CD4-positive, CD25-positive, alpha-beta regulatory T cell (primary cell): ENCODE measurements around the gene HSPA1A. TPM values are rescaled to one million over a fixed set of nuclear protein-coding genes. Genes with fewer than 3 reads are reported as not detected.
"Not testable (repeated sequence)": the region's sequence is repeated elsewhere in the genome, so short reads cannot be mapped to it uniquely, and the experiment has no call there.

Experiments
- ATAC-seq, 2 donors: fragments of 150-1000 bp; cut with Tn5 transposase; one replicate each; pipeline ENCODE4 v1.10.0; 2021; ENCODE audit warnings: low read depth in 2 of 2, moderate number of reproducible peaks in 2 of 2, moderate library complexity in 1 of 2
- DNase-seq, 3 donors: peaks; one replicate each; pipeline versions ENCODE4 v3.0.0 to v3.0.0-alpha.2; 2012 to 2022; ENCODE audit warnings: mixed read lengths in 1 of 3
- H3K27ac ChIP-seq: one replicate; pipeline ENCODE4 v1.7.0; 2013; ENCODE audit warnings: mild to moderate bottlenecking, low read length; ENCODE audit not compliant: insufficient read depth, poor library complexity, severe bottlenecking
- H3K27me3 ChIP-seq: one replicate; pipeline ENCODE4 v1.7.0; 2013; ENCODE audit warnings: low read length; ENCODE audit not compliant: control insufficient read depth, insufficient read depth
- H3K36me3 ChIP-seq: one replicate; pipeline ENCODE4 v1.7.0; 2013; ENCODE audit warnings: mild to moderate bottlenecking, low read length, moderate library complexity; ENCODE audit not compliant: control insufficient read depth, insufficient read depth
- H3K4me1 ChIP-seq: 2 replicates; pipeline ENCODE4 v1.7.0; 2013; ENCODE audit warnings: mild to moderate bottlenecking, low read length; ENCODE audit not compliant: insufficient read depth, control insufficient read depth, poor library complexity, severe bottlenecking
- H3K4me3 ChIP-seq: one replicate; pipeline ENCODE4 v1.7.0; 2013; ENCODE audit warnings: low read depth, mild to moderate bottlenecking, low read length, moderate library complexity
- H3K9me3 ChIP-seq, 2 experiments: 1 replicate in 1 of 2; 2 replicates in 1 of 2; pipeline ENCODE4 v1.7.0; 2013; ENCODE audit warnings: low read length in 2 of 2, mild to moderate bottlenecking in 1 of 2, moderate library complexity in 1 of 2; ENCODE audit not compliant: control insufficient read depth in 2 of 2
- H3K27ac Mint-ChIP-seq, 3 donors: one replicate each; pipeline ENCODE4 v1.8.0; 2020 to 2022; ENCODE audit warnings: mild to moderate bottlenecking in 3 of 3, mixed read lengths in 3 of 3, moderate library complexity in 2 of 3
- H3K27me3 Mint-ChIP-seq: one replicate; pipeline ENCODE4 v1.8.0; 2022; ENCODE audit warnings: mild to moderate bottlenecking, mixed read lengths
- H3K36me3 Mint-ChIP-seq: one replicate; pipeline ENCODE4 v1.8.0; 2020; ENCODE audit warnings: mixed read lengths
- H3K4me1 Mint-ChIP-seq, 4 donors: one replicate each; pipeline ENCODE4 v1.8.0; 2020 to 2022; ENCODE audit warnings: mixed read lengths in 4 of 4, mild to moderate bottlenecking in 1 of 4
- H3K4me3 Mint-ChIP-seq, 4 donors: one replicate each; pipeline ENCODE4 v1.8.0; 2020 to 2022; ENCODE audit warnings: mild to moderate bottlenecking in 4 of 4, mixed read lengths in 4 of 4, moderate library complexity in 3 of 4
- H3K9me3 Mint-ChIP-seq, 7 donors: one replicate each; pipeline ENCODE4 v1.8.0; 2020 to 2022; ENCODE audit warnings: mixed read lengths in 7 of 7, mild to moderate bottlenecking in 3 of 7, moderate library complexity in 2 of 7
- polyA plus RNA-seq, 4 donors: library from polyadenylated mRNA; unstranded; fragments of 300-500 nt; fragmentation: Illumina TruSeq; gene quantifications; one replicate each; pipeline ENCODE4 v1.2.3, GENCODE V29; 2021
- total RNA-seq: library from RNA; stranded (reverse); gene quantifications from one replicate; pipeline ENCODE4 v1.2.3, GENCODE V29; 2022

HSPA1A gene
- total and polyA plus RNA-seq, 5 donors from 2014 or later = 30.6 to 93.0 (median 76.5) TPM

GRCh38 chr6:31836474-31837368 lies 21.4 kb downstream of the HSPA1A start:
- peak overlapping the region; percentile 96 to 100 (median 99) for H3K27ac Mint-ChIP-seq
- ATAC-seq = no peak
- Histone ChIP-seq H3K9me3 (no peaks in the 10 kb centered on the region), H3K27ac (peak overlapping the region; percentile 97), H3K36me3 (peaks cover 32% of the 10 kb centered on the region), H3K4me3 (peak overlapping the region; percentile 96), H3K4me1 (peaks cover 40% of the 10 kb centered on the region), H3K27me3 (no peaks in the 10 kb centered on the region)
- H3K4me3 Mint-ChIP-seq = peak overlapping the region; percentile 96 to 100 (median 99)
- peaks cover 0 to 1% (median 0%) of the 10 kb centered on the region in 7 donors for H3K9me3 Mint-ChIP-seq
- DNase-seq = peak in 1 of 3 donors; percentile 50
- peaks cover 24 to 56% (median 33%) of the 10 kb centered on the region in 4 donors for H3K4me1 Mint-ChIP-seq
- H3K36me3 Mint-ChIP-seq = peaks cover 24% of the 10 kb centered on the region
- no peaks in the 10 kb centered on the region for H3K27me3 Mint-ChIP-seq

GRCh38 chr6:31837369-31838113 lies 22.2 kb downstream of the HSPA1A start:
- Histone ChIP-seq H3K36me3 (peaks cover 32% of the 10 kb centered on the region), H3K4me3 (peak overlapping the region; percentile 96), H3K27ac (peak overlapping the region; percentile 97), H3K27me3 (no peaks in the 10 kb centered on the region), H3K4me1 (peaks cover 38% of the 10 kb centered on the region), H3K9me3 (no peaks in the 10 kb centered on the region)
- H3K4me3 Mint-ChIP-seq = peak overlapping the region; percentile 96 to 100 (median 99)
- peaks cover 24 to 56% (median 33%) of the 10 kb centered on the region in 4 donors for H3K4me1 Mint-ChIP-seq
- H3K27me3 Mint-ChIP-seq = no peaks in the 10 kb centered on the region
- H3K27ac Mint-ChIP-seq = peak overlapping the region; percentile 96 to 100 (median 99)
- ATAC-seq = no peak
- peaks cover 24% of the 10 kb centered on the region for H3K36me3 Mint-ChIP-seq
- DNase-seq = no peak
- peaks cover 0 to 1% (median 0%) of the 10 kb centered on the region in 7 donors for H3K9me3 Mint-ChIP-seq

GRCh38 chr6:31838114-31838553 lies 22.8 kb downstream of the HSPA1A start:
- H3K27me3 Mint-ChIP-seq, H3K9me3 ChIP-seq, H3K9me3 Mint-ChIP-seq, ATAC-seq, H3K27me3 ChIP-seq, DNase-seq: not testable (repeated sequence)
- peak overlapping the region; percentile 6 for H3K27ac ChIP-seq
- peaks cover 24 to 56% (median 33%) of the 10 kb centered on the region in 4 donors for H3K4me1 Mint-ChIP-seq
- peaks cover 38% of the 10 kb centered on the region for H3K4me1 ChIP-seq
- H3K4me3 Mint-ChIP-seq = peak overlapping the region; percentile 61 to 100 (median 98)
- peaks cover 24% of the 10 kb centered on the region for H3K36me3 Mint-ChIP-seq
- peak overlapping the region; percentile 96 for H3K4me3 ChIP-seq
- peaks cover 32% of the 10 kb centered on the region for H3K36me3 ChIP-seq
- peak overlapping the region in 2 of 3 donors; percentile 55 to 100 for H3K27ac Mint-ChIP-seq

GRCh38 chr6:31838968-31839367 lies 23.6 kb downstream of the HSPA1A start:
- DNase-seq = no peak
- H3K36me3 Mint-ChIP-seq = peaks cover 24% of the 10 kb centered on the region
- H3K36me3 ChIP-seq = peaks cover 32% of the 10 kb centered on the region
- H3K4me1 ChIP-seq = peaks cover 38% of the 10 kb centered on the region
- H3K4me3 Mint-ChIP-seq = peak overlapping the region in 2 of 4 donors; percentile 41 to 99
- H3K27me3 ChIP-seq = no peaks in the 10 kb centered on the region
- peak overlapping the region in 2 of 3 donors; percentile 43 to 44 for H3K27ac Mint-ChIP-seq
- peaks cover 0 to 1% (median 0%) of the 10 kb centered on the region in 7 donors for H3K9me3 Mint-ChIP-seq
- no peak for ATAC-seq
- H3K4me1 Mint-ChIP-seq = peaks cover 24 to 54% (median 33%) of the 10 kb centered on the region in 4 donors
- no peaks in the 10 kb centered on the region for H3K9me3 ChIP-seq
- no peak overlapping the region for H3K4me3 ChIP-seq
- H3K27me3 Mint-ChIP-seq = no peaks in the 10 kb centered on the region
- H3K27ac ChIP-seq = no peak overlapping the region

- Mint-ChIP-seq H3K4me1 (peaks cover 16 to 47% (median 29%) of the 10 kb centered on the region in 4 donors), H3K36me3 (peaks cover 23% of the 10 kb centered on the region), H3K4me3 (peak overlapping the region in 1 of 4 donors; percentile 99)
- Histone ChIP-seq H3K4me1 (peaks cover 38% of the 10 kb centered on the region), H3K36me3 (peaks cover 32% of the 10 kb centered on the region)
- H3K27me3 Mint-ChIP-seq, H3K4me3 ChIP-seq, ATAC-seq, H3K27me3 ChIP-seq, DNase-seq, H3K27ac ChIP-seq, H3K9me3 Mint-ChIP-seq, H3K27ac Mint-ChIP-seq, H3K9me3 ChIP-seq: not testable (repeated sequence)
Observed at GRCh38 chr6:31839779-31840126, 24.4 kb downstream of the HSPA1A start.

GRCh38 chr6:31842053-31842452 lies 26.7 kb downstream of the HSPA1A start:
- DNase-seq = no peak
- Histone ChIP-seq H3K4me3 (no peak overlapping the region), H3K27me3 (no peaks in the 10 kb centered on the region), H3K4me1 (peaks cover 16% of the 10 kb centered on the region), H3K27ac (no peak overlapping the region), H3K9me3 (no peaks in the 10 kb centered on the region), H3K36me3 (peaks cover 32% of the 10 kb centered on the region)
- no peak for ATAC-seq
- Mint-ChIP-seq H3K9me3 (peaks cover 0 to 1% (median 0%) of the 10 kb centered on the region in 7 donors), H3K27ac (no peak overlapping the region), H3K36me3 (peaks cover 14% of the 10 kb centered on the region), H3K27me3 (no peaks in the 10 kb centered on the region), H3K4me1 (peaks cover 9 to 28% (median 17%) of the 10 kb centered on the region in 4 donors), H3K4me3 (no peak overlapping the region)

- no peak overlapping the region for H3K4me3 Mint-ChIP-seq
- peaks cover under 1% of the 10 kb centered on the region for H3K36me3 Mint-ChIP-seq
- Histone ChIP-seq H3K36me3 (peaks cover 16% of the 10 kb centered on the region), H3K27ac (no peak overlapping the region), H3K9me3 (no peaks in the 10 kb centered on the region), H3K27me3 (no peaks in the 10 kb centered on the region), H3K4me1 (no peaks in the 10 kb centered on the region), H3K4me3 (no peak overlapping the region)
- H3K27ac Mint-ChIP-seq = no peak overlapping the region
- no peaks in the 10 kb centered on the region for H3K27me3 Mint-ChIP-seq
- DNase-seq (no peak), ATAC-seq (no peak)
- peaks cover 0 to under 1% (median 0%) of the 10 kb centered on the region in 7 donors for H3K9me3 Mint-ChIP-seq
- H3K4me1 Mint-ChIP-seq = peaks cover 4 to 6% (median 5%) of the 10 kb centered on the region in 4 donors
Observed at GRCh38 chr6:31844507-31844906, 29.2 kb downstream of the HSPA1A start.
